GM18526 (cell line): ENCODE data around the gene HHAT.

ENCODE experiments used
- POLR2A ChIP-seq: IDR thresholded peaks from 3 replicates; pipeline ENCODE4 v1.6.1; 2011; ENCODE audit not compliant: insufficient read length; ENCODE audit errors: extremely low read depth

Gene HHAT

GRCh38 chr1:210366767-210367166 lies 38.1 kb downstream of the HHAT start:
- no peak for TF ChIP-seq POLR2A

GRCh38 chr1:210367566-210367965 lies 38.9 kb downstream of the HHAT start:
- no peak for TF ChIP-seq POLR2A

- no peak for TF ChIP-seq POLR2A
Measured at GRCh38 chr1:210369425-210369824, 40.7 kb downstream of the HHAT start.

- TF ChIP-seq POLR2A = no peak
Measured at GRCh38 chr1:210371916-210372315, 43.2 kb downstream of the HHAT start.

DNA sequence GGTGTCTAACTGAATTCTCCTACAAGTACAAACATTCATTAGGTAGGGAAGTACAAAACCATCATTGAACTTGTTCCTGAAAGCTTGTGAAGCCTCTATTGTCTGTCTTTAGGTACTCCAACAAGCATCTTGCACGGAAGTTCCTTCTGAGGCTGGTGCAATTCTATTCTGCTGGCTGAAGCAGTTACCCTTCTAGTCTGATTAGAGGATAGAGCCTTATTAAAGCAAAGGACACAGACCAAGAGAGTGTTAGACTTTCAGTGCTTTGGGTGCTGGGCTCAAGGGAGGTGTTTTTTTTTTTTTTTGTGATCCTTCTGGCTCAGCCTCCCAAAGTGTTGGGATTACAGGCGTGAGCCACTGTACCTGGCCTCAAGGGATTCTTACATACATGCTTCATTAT lies 43.8 kb downstream of the HHAT start:
- TF ChIP-seq POLR2A = no peak

GRCh38 chr1:210372931-210373627 lies 44.4 kb downstream of the HHAT start:
- no peak for TF ChIP-seq POLR2A

DNA sequence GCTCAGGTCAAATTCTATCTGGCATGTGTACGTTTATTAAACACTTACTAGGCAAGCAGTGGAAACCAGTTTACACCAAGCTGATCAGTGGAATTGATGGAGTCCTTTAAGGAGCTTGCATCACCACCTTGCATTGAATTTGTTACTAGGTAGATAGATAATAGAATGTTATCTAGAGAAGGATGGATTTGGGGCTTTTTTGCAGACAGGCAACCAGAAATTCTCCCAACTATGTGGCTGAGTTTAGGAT lies 44.9 kb downstream of the HHAT start:
- no peak for TF ChIP-seq POLR2A

DNA sequence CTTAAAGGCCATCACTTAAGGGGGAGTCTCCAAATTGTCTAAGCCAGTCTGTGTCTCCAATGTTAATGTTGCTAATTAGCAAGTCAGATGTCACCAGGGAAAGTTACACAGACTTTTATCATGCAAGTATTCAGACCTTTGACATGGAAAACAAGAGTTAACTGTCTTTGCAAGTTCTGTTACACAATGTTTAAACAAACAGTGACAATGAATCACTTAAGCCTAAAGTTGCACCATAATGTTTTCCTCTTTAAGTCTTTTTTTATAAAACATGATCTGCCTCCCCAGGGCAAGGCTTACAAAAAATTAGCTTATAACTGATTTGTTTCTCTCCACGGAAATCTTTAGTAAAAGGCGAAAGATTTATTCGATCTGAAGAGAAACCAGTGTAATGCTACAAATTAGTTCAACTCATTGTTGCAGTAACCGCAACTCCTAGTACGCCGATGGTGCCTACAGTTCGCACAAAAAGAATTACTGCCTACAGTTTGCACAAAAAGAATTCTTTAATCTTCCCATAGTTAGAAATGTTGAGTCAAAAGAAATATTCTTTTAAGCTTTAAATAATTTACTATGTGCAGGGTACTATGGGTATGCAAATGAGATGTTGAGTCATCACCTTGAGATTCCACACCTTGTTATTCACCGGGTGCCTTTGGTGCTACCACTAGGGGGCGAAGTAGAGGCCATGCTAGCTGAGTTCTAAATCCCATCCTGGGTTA lies 45.3 kb downstream of the HHAT start:
- TF ChIP-seq POLR2A = peak; percentile 82

GRCh38 chr1:210374600-210374953 lies 45.9 kb downstream of the HHAT start:
- TF ChIP-seq POLR2A = no peak

- no peak for TF ChIP-seq POLR2A
Measured at GRCh38 chr1:210376836-210377372, 48.2 kb downstream of the HHAT start.

DNA sequence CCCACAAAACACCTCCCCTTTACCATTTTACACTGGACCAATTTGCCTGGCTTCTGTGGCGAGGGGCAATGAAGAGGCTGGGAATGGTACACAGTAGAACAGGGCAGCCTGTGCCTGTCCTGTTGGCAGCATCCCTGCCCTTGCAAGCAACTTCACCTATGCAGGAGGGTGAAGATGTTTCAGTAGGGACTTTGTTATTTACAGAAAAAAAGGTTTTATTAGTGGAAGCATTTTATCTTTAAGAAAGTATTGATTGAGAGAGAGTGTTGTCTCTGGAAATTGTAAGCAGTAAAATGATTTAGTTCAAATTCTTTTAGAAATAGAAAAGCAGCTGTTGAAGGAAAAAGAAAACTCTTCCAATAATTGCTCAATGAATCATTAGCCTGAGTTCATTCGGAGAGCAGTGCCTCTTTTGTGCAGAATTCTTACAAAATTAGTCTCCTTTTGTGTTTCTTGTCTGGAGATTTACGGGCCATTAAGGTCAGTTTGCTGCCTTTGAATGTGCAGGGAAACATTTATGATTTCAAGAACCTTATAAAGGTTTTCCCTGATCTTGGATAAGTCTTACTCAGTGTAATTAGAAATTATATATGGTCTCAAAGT lies 49.1 kb downstream of the HHAT start:
- no peak for TF ChIP-seq POLR2A

GRCh38 chr1:210378736-210379135 lies 50.0 kb downstream of the HHAT start:
- no peak for TF ChIP-seq POLR2A

DNA sequence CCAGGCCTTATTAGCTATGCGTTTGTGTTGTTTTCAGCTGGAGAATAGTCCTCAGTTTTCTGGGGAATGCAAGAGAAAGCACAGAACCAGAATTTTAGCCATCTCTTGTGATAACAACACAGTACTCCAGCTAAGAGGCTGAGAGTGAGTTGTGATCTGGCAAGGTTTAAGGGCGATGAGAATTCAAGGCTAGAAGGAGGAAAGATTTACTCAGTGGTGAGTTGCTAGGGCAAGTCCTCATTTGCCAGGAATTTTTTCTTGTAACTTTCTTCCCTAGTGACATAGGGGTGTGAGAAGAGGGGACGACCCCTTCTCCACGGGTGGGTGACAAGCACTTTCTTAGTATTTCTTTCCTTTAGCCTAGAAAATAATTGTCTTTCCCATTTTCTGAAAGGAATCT lies 53.2 kb downstream of the HHAT start:
- TF ChIP-seq POLR2A = no peak

GRCh38 chr1:210384625-210385024 lies 55.9 kb downstream of the HHAT start:
- no peak for TF ChIP-seq POLR2A

- TF ChIP-seq POLR2A = no peak
Measured at GRCh38 chr1:210385228-210385627, 56.5 kb downstream of the HHAT start.

DNA sequence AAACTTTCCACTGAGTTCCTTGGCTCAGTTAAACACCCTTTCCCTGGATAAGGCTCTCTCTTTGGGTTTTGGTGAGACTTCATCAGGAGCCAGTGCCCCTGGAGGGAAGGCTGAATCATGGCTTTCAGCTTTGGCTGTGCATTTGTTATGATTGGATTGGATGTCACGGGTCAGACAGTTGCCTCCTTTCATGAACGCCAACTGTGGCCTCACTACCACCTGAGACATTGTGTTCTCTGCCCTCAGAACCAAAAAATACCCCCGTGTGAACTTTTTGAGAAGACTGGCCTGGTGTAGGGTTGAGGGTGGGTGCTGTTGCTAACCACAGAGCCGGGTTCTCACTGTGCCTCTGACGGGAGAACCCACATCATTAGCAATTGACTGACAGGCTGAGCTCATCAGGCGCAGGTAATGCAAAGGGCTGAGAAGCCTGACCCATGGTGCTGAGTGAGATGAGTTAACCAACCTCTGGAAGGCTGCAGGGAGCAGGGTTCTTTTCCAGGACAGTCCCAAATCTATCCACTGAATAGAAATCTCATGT lies 65.6 kb downstream of the HHAT start:
- TF ChIP-seq POLR2A = no peak
